HCT116 (cell line): ENCODE results near the gene PDLIM7.

Experiments used
- ATF3 ChIP-seq: IDR thresholded peaks from 2 replicates; pipeline ENCODE4 v1.6.1; 2012
- EZH2 ChIP-seq: fragments of 200-600 bp; sonication (generic); IDR thresholded peaks from 2 replicates; pipeline ENCODE4 v1.6.1; 2017; ENCODE audit warnings: antibody characterized with exemption, mixed run types
- POLR2A ChIP-seq: IDR thresholded peaks from 2 replicates; pipeline ENCODE4 v1.7.0; 2011; ENCODE audit warnings: borderline replicate concordance; ENCODE audit not compliant: insufficient read depth, insufficient read length; ENCODE audit errors: extremely low read depth
- POLR2AphosphoS5 ChIP-seq: IDR thresholded peaks from 2 replicates; pipeline ENCODE4 v1.6.1; 2011; ENCODE audit warnings: mild to moderate bottlenecking, low read depth, low read length, moderate library complexity
- TCF7L2 ChIP-seq: IDR thresholded peaks from 2 replicates; pipeline ENCODE4 v1.7.0; 2011; ENCODE audit warnings: borderline replicate concordance, inconsistent platforms; ENCODE audit not compliant: insufficient read depth, insufficient read length; ENCODE audit errors: extremely low read depth
- YY1 ChIP-seq: IDR thresholded peaks from 2 replicates; pipeline ENCODE4 v1.6.1; 2011; ENCODE audit warnings: low read length, low read depth, moderate library complexity, mild to moderate bottlenecking; ENCODE audit not compliant: insufficient replicate concordance; ENCODE audit errors: extremely low read depth
- ZFX ChIP-seq: fragments of 450-650 bp; IDR thresholded peaks from 2 replicates; pipeline ENCODE4 v1.6.1; 2017
- TF ChIP-seq, protein P1 (sequence below), 3 experiments: fragments of 200-600 bp in 1 of 3; sonication (generic) in 1 of 3; IDR thresholded peaks in 2 of 3; conservative IDR thresholded peaks in 1 of 3; 2 replicates each; pipeline ENCODE4 v1.5.1; 2012 to 2017; ENCODE audit warnings: low read depth in 2 of 3, low read length in 2 of 3, antibody characterized with exemption in 1 of 3, borderline replicate concordance in 1 of 3, control low read depth in 1 of 3, mild to moderate bottlenecking in 1 of 3, mixed read lengths in 1 of 3, mixed run types in 1 of 3, moderate library complexity in 1 of 3; ENCODE audit not compliant: insufficient read depth in 1 of 3
- TF ChIP-seq, protein P2 (sequence below): IDR thresholded peaks from 2 replicates; pipeline ENCODE4 v1.6.1; 2012

DNA sequence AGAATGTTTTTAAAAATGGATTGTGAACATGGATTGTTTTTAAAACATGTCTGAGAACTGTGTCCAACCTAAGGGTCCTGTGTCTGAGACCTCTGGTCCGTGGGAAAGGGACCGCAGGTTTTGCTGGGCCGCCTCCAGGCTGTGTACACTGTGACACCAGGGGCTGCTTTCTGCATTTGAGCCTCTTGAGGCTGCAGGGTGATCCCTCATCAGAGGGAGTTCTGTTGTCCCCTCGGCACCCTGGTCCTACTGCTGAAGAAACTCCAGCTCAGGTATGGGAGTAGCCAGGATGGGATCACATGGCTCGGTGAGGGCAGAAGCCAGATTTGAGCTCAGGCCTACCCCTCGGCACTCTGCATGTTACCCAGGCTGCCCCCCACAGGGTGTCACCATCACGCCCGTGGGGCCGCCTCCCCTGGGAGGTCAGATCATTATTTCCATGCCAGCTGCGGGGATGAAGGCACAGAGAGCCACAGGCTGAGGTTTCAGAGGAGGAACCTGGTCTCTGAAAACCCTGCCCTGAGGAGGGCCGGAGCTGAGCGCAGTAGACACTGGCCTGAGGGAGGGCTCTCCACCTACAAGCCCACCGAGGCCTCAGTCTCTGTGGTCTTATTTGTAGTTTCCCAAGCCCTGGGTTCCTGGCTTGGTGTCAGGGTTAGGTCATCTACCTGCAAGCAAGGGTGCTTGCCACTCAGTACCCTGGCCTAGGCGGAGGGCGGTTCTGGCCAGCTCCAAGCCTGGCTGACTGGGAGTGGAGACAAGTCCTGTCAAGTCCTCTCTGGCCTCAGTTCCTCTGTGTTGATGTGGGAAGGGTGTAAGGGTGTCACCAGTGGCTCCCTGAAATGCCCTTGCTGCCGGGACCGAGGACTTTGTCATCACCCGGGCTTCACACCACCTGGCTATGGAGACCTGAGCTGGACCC lies 48.0 kb downstream of the PDLIM7 start:
- TF ChIP-seq, protein P1, sequence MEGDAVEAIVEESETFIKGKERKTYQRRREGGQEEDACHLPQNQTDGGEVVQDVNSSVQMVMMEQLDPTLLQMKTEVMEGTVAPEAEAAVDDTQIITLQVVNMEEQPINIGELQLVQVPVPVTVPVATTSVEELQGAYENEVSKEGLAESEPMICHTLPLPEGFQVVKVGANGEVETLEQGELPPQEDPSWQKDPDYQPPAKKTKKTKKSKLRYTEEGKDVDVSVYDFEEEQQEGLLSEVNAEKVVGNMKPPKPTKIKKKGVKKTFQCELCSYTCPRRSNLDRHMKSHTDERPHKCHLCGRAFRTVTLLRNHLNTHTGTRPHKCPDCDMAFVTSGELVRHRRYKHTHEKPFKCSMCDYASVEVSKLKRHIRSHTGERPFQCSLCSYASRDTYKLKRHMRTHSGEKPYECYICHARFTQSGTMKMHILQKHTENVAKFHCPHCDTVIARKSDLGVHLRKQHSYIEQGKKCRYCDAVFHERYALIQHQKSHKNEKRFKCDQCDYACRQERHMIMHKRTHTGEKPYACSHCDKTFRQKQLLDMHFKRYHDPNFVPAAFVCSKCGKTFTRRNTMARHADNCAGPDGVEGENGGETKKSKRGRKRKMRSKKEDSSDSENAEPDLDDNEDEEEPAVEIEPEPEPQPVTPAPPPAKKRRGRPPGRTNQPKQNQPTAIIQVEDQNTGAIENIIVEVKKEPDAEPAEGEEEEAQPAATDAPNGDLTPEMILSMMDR (IDR thresholded peaks at IDR 0.05 in 2 of 3, conservative IDR thresholded peaks at IDR 0.05 in 1 of 3; ENCODE audit: borderline replicate concordance in 1 of 3, insufficient read depth in 1 of 3, low read depth in 2 of 3, low read length in 2 of 3), result no peak
- TF ChIP-seq POLR2AphosphoS5 (no peak), ZFX (no peak), POLR2A (no peak), YY1 (no peak), EZH2 (no peak), ATF3 (no peak), TCF7L2 (no peak)
- TF ChIP-seq, protein P2, sequence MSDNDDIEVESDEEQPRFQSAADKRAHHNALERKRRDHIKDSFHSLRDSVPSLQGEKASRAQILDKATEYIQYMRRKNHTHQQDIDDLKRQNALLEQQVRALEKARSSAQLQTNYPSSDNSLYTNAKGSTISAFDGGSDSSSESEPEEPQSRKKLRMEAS, result no peak
